WTC11 (cell line): ENCODE data around the gene PLXNA2.

Experiments used
- ELF4 ChIP-seq: sonication (generic); formaldehyde crosslinking; IDR thresholded peaks from 2 replicates; pipeline ENCODE4 v1.8.1; 2022; ENCODE audit warnings: low read depth, mild to moderate bottlenecking, moderate library complexity, missing genetic modification reagents
- ZNF263 ChIP-seq: sonication (generic); formaldehyde crosslinking; IDR thresholded peaks from 2 replicates; pipeline ENCODE4 v1.8.1; 2022; ENCODE audit warnings: low read depth, mild to moderate bottlenecking, moderate library complexity, missing genetic modification reagents
- TF ChIP-seq, protein P1 (sequence below): fragments of 200-600 bp; IDR thresholded peaks from 2 replicates; pipeline ENCODE4 v1.8.0; 2022; ENCODE audit warnings: antibody characterized with exemption
- TF ChIP-seq, protein P2 (sequence below): sonication (generic); formaldehyde crosslinking; IDR thresholded peaks from 2 replicates; pipeline ENCODE4 v1.8.1; 2023; ENCODE audit warnings: mild to moderate bottlenecking, missing genetic modification reagents, moderate library complexity
- TF ChIP-seq, protein P3 (sequence below): sonication (generic); formaldehyde crosslinking; IDR thresholded peaks from 2 replicates; pipeline ENCODE4 v1.8.1; 2023; ENCODE audit warnings: mild to moderate bottlenecking, missing genetic modification reagents, moderate library complexity
- TF ChIP-seq, protein P4 (sequence below): sonication (generic); formaldehyde crosslinking; IDR thresholded peaks from 2 replicates; pipeline ENCODE4 v1.8.0; 2022; ENCODE audit warnings: mild to moderate bottlenecking, missing genetic modification reagents
- TF ChIP-seq, protein P5 (sequence below): sonication (generic); formaldehyde crosslinking; IDR thresholded peaks from 2 replicates; pipeline ENCODE4 v1.8.1; 2022; ENCODE audit warnings: low read depth, mild to moderate bottlenecking, moderate library complexity, missing genetic modification reagents, borderline replicate concordance

DNA sequence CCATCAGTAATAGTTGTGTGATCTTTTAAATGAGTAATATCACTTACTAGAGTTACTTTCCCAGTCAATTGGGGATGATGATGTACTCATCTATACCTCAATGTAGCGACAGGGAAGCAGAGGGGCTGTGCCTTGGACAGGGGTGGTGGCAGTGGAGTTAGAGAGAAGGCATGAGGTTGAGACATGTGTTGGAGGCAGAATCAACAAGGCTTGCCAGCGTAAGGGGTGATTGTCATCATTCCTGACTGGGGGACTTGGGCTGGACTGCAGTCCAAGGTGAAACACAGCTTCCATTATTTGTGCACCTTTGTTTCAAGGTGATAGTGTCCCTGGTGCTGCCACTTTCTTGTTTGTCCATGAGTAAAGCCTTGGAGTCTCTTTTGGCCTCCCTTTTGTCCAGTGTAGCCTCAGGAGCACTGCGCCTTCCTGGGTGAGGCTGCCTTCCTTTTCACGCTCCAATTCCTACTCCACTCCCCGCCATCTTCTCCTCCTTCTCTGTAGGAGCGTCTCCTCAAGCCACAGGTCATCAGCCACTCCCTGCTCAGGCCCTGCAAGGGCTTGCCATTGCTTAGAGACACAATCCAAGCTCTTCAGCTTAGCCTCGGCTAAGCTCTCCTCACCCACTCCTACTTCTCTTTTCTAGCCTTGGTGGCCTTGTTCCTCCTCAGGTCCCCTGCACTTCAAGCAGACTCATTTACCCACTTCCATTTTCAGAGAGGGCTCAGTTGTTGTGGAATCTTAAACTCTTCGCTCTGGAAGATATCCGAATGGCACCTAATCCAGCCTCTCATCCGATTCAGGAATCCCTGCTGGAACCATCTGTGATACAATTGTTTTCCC, 255.6 kb downstream of the PLXNA2 start:
- TF ChIP-seq, protein P1, sequence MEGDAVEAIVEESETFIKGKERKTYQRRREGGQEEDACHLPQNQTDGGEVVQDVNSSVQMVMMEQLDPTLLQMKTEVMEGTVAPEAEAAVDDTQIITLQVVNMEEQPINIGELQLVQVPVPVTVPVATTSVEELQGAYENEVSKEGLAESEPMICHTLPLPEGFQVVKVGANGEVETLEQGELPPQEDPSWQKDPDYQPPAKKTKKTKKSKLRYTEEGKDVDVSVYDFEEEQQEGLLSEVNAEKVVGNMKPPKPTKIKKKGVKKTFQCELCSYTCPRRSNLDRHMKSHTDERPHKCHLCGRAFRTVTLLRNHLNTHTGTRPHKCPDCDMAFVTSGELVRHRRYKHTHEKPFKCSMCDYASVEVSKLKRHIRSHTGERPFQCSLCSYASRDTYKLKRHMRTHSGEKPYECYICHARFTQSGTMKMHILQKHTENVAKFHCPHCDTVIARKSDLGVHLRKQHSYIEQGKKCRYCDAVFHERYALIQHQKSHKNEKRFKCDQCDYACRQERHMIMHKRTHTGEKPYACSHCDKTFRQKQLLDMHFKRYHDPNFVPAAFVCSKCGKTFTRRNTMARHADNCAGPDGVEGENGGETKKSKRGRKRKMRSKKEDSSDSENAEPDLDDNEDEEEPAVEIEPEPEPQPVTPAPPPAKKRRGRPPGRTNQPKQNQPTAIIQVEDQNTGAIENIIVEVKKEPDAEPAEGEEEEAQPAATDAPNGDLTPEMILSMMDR: no peak
- no peak for TF ChIP-seq ELF4 (CRISPR knock-in tag)
- TF ChIP-seq, protein P2, sequence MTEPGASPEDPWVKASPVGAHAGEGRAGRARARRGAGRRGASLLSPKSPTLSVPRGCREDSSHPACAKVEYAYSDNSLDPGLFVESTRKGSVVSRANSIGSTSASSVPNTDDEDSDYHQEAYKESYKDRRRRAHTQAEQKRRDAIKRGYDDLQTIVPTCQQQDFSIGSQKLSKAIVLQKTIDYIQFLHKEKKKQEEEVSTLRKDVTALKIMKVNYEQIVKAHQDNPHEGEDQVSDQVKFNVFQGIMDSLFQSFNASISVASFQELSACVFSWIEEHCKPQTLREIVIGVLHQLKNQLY (CRISPR knock-in tag): no peak
- TF ChIP-seq ZNF263 (CRISPR knock-in tag): no peak
- TF ChIP-seq, protein P3, sequence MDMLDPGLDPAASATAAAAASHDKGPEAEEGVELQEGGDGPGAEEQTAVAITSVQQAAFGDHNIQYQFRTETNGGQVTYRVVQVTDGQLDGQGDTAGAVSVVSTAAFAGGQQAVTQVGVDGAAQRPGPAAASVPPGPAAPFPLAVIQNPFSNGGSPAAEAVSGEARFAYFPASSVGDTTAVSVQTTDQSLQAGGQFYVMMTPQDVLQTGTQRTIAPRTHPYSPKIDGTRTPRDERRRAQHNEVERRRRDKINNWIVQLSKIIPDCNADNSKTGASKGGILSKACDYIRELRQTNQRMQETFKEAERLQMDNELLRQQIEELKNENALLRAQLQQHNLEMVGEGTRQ: no peak
- TF ChIP-seq, protein P4, sequence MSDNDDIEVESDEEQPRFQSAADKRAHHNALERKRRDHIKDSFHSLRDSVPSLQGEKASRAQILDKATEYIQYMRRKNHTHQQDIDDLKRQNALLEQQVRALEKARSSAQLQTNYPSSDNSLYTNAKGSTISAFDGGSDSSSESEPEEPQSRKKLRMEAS: no peak
- TF ChIP-seq, protein P5, sequence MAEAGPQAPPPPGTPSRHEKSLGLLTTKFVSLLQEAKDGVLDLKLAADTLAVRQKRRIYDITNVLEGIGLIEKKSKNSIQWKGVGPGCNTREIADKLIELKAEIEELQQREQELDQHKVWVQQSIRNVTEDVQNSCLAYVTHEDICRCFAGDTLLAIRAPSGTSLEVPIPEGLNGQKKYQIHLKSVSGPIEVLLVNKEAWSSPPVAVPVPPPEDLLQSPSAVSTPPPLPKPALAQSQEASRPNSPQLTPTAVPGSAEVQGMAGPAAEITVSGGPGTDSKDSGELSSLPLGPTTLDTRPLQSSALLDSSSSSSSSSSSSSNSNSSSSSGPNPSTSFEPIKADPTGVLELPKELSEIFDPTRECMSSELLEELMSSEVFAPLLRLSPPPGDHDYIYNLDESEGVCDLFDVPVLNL (CRISPR knock-in tag): no peak
